Caco-2 (cell line): ENCODE measurements around the gene NLRP6. TPM values are rescaled to one million over a fixed set of nuclear protein-coding genes. Genes with fewer than 3 reads are reported as not detected.
"Not testable (repeated sequence)": the region's sequence is repeated elsewhere in the genome, so short reads cannot be mapped to it uniquely, and the experiment has no call there.

Experiments used
- BruUV-seq: library from RNA; stranded (reverse); fragments of 400-500 nt; replicated peaks from 2 replicates; lab custom pipeline; 2021; lab: Mats Ljungman, UMichigan
- CTCF ChIA-PET: fragments of 300-600 bp; sonication (Branson Sonifier 250); formaldehyde crosslinking; loops from one replicate; lab custom pipeline; 2022; ENCODE audit warnings: antibody characterized with exemption; lab: Charles Lee
- POLR2A ChIA-PET: fragments of 300-600 bp; sonication (Branson Sonifier 250); formaldehyde crosslinking; loops from one replicate; lab custom pipeline; 2022; ENCODE audit warnings: antibody characterized with exemption; lab: Charles Lee
- DNase-seq, 2 experiments: peaks; one replicate each; pipeline versions ENCODE4 v3.0.0 to v3.0.0-alpha.2; 2020 to 2022
- H3K27me3 ChIP-seq: replicated peaks from 2 replicates; pipeline ENCODE4 v1.6.0; 2011; ENCODE audit warnings: low read length; ENCODE audit not compliant: control insufficient read depth, insufficient read depth
- H3K36me3 ChIP-seq: 2 replicates; pipeline ENCODE4 v1.5.1; 2011; ENCODE audit warnings: low read length; ENCODE audit not compliant: control insufficient read depth, insufficient read depth
- H3K4me1 ChIP-seq: fragments of 250-450 bp; sonication (Bioruptor Pico); 2 replicates; pipeline ENCODE4 v1.5.1; 2020; ENCODE audit warnings: mild to moderate bottlenecking
- H3K4me3 ChIP-seq: 2 replicates; pipeline ENCODE4 v1.5.1; 2011; ENCODE audit warnings: low read depth, mild to moderate bottlenecking, control low read depth, low read length
- H3K9me3 ChIP-seq: fragments of 250-450 bp; sonication (Bioruptor Pico); 2 replicates; pipeline ENCODE4 v1.5.1; 2020; ENCODE audit warnings: mild to moderate bottlenecking, moderate library complexity
- H3K27ac Mint-ChIP-seq: one replicate; pipeline ENCODE4 v1.8.0; 2022; ENCODE audit warnings: mixed read lengths; ENCODE audit not compliant: unreplicated experiment
- H3K27me3 Mint-ChIP-seq: one replicate; pipeline ENCODE4 v1.8.0; 2022; ENCODE audit warnings: mixed read lengths; ENCODE audit not compliant: insufficient read depth, unreplicated experiment
- H3K36me3 Mint-ChIP-seq: one replicate; pipeline ENCODE4 v1.8.0; 2022; ENCODE audit warnings: mild to moderate bottlenecking, mixed read lengths; ENCODE audit not compliant: insufficient read depth, unreplicated experiment
- H3K4me1 Mint-ChIP-seq: one replicate; pipeline ENCODE4 v1.8.0; 2022; ENCODE audit warnings: low read depth, mixed read lengths; ENCODE audit not compliant: unreplicated experiment
- H3K4me3 Mint-ChIP-seq: one replicate; pipeline ENCODE4 v1.8.0; 2022; ENCODE audit warnings: mild to moderate bottlenecking, moderate library complexity, mixed read lengths; ENCODE audit not compliant: unreplicated experiment
- H3K9me3 Mint-ChIP-seq: one replicate; pipeline ENCODE4 v1.8.0; 2022; ENCODE audit warnings: mixed read lengths; ENCODE audit not compliant: unreplicated experiment
- CTCF ChIP-seq, 2 experiments: fragments of 200-600 bp in 1 of 2; IDR thresholded peaks; 1 replicate in 1 of 2; 2 replicates in 1 of 2; pipeline versions ENCODE4 v1.5.1 to v1.8.0; 2011 to 2022; ENCODE audit warnings: antibody characterized with exemption in 1 of 2, control low read depth in 1 of 2, inconsistent platforms in 1 of 2, low read depth in 1 of 2, low read length in 1 of 2, mild to moderate bottlenecking in 1 of 2, moderate library complexity in 1 of 2; ENCODE audit not compliant: insufficient read depth in 1 of 2, severe bottlenecking in 1 of 2, unreplicated experiment in 1 of 2
- intact Hi-C: fragments of 100-400 bp; cut with micrococcal nuclease; formaldehyde crosslinking; loops from one replicate; pipeline ENCODE4 v1.10.0; 2022; ENCODE audit not compliant: unreplicated experiment
- total RNA-seq: library from RNA; stranded (reverse); gene quantifications from 2 replicates; pipeline ENCODE4 v1.2.3, GENCODE V29; 2022

NLRP6 gene
- total RNA-seq, 1 experiment from 2014 or later: not detected

- Mint-ChIP-seq H3K27me3 (peaks cover 23% of the 10 kb centered on the region), H3K27ac (no peak overlapping the region)
- BruUV-seq: no TSS peak
These were observed 6.2 kb downstream of the NLRP6 start for GRCh38 chr11:284105-285020.

GRCh38 chr11:285021-285893, 7.0 kb downstream of the NLRP6 start:
- Mint-ChIP-seq H3K27me3 (peaks cover 23% of the 10 kb centered on the region), H3K36me3 (peaks cover 7% of the 10 kb centered on the region), H3K4me3 (no peak overlapping the region), H3K9me3 (no peaks in the 10 kb centered on the region), H3K27ac (no peak overlapping the region), H3K4me1 (peaks cover 7% of the 10 kb centered on the region)
- no peaks in the 10 kb centered on the region for H3K9me3 ChIP-seq
- intact Hi-C loops: no loop called here
- ChIA-PET CTCF (interaction anchor here (0.6 kb wide), 1 partner anchor 126 kb away, joined by 4 read pairs; no protein-coding TSS in a partner anchor), POLR2A (interaction anchor here (0.7 kb wide), 1 partner anchor 35 kb away, joined by 3 read pairs; no protein-coding TSS in a partner anchor)
- no peak for TF ChIP-seq CTCF (IDR thresholded peaks at IDR 0.05; ENCODE audit: insufficient read depth in 1 of 2, low read depth in 1 of 2, low read length in 1 of 2, severe bottlenecking in 1 of 2, unreplicated experiment in 1 of 2)
- H3K4me1 ChIP-seq: peaks cover 18% of the 10 kb centered on the region
- peaks cover 5% of the 10 kb centered on the region for H3K27me3 ChIP-seq
- H3K4me3 ChIP-seq: no peak overlapping the region
- DNase-seq: peak in 1 of 2 experiments; percentile 33
- BruUV-seq: no TSS peak
- H3K36me3 ChIP-seq: no peaks in the 10 kb centered on the region

More at GRCh38 chr11:284105-285020, 6.2 kb downstream of the NLRP6 start:
- peak in 1 of 2 experiments; percentile 38 for DNase-seq
- Mint-ChIP-seq H3K9me3 (no peaks in the 10 kb centered on the region), H3K4me1 (peaks cover 7% of the 10 kb centered on the region), H3K4me3 (no peak overlapping the region), H3K36me3 (peaks cover 7% of the 10 kb centered on the region)
- ChIA-PET CTCF (interaction anchor here (0.6 kb wide), 1 partner anchor 127 kb away, joined by 4 read pairs; no protein-coding TSS in a partner anchor), POLR2A (no interaction called here)
- H3K27me3 ChIP-seq: peaks cover 5% of the 10 kb centered on the region
- H3K4me3 ChIP-seq: no peak overlapping the region
- no peak for TF ChIP-seq CTCF (IDR thresholded peaks at IDR 0.05; ENCODE audit: insufficient read depth in 1 of 2, low read depth in 1 of 2, low read length in 1 of 2, severe bottlenecking in 1 of 2, unreplicated experiment in 1 of 2)
- peaks cover 17% of the 10 kb centered on the region for H3K4me1 ChIP-seq
- intact Hi-C loops: no loop called here
- H3K36me3 ChIP-seq: no peaks in the 10 kb centered on the region
- H3K9me3 ChIP-seq: no peaks in the 10 kb centered on the region

- H3K27ac Mint-ChIP-seq: no peak overlapping the region
- peaks cover 21% of the 10 kb centered on the region for H3K27me3 Mint-ChIP-seq
- Histone ChIP-seq H3K9me3 (no peaks in the 10 kb centered on the region), H3K36me3 (no peaks in the 10 kb centered on the region), H3K4me1 (peaks cover 12% of the 10 kb centered on the region), H3K27me3 (peaks cover 5% of the 10 kb centered on the region), H3K4me3 (no peak overlapping the region)
- intact Hi-C loops: no loop called here
- DNase-seq: no peak
- no peak overlapping the region for H3K4me3 Mint-ChIP-seq
- POLR2A ChIA-PET: no interaction called here
- no peak for TF ChIP-seq CTCF (IDR thresholded peaks at IDR 0.05; ENCODE audit: insufficient read depth in 1 of 2, low read depth in 1 of 2, low read length in 1 of 2, severe bottlenecking in 1 of 2, unreplicated experiment in 1 of 2)
- CTCF ChIA-PET: no interaction called here
- H3K4me1 Mint-ChIP-seq: peaks cover 7% of the 10 kb centered on the region
- H3K9me3 Mint-ChIP-seq: no peaks in the 10 kb centered on the region
- H3K36me3 Mint-ChIP-seq: peaks cover 7% of the 10 kb centered on the region
- TSS peak; percentile 23 for BruUV-seq
These were observed 7.7 kb downstream of the NLRP6 start for GRCh38 chr11:285894-286220.

GRCh38 chr11:286977-287820, 9.0 kb downstream of the NLRP6 start:
- peak; percentile 41 to 79 for DNase-seq
- intact Hi-C loops: not testable (repeated sequence)
- POLR2A ChIA-PET: interaction anchor here (0.8 to 1.3 kb wide), 2 partner anchors 80 to 219 kb away, joined by 3 read pairs; partner anchors contain the start of genes BET1L and RIC8A

More at GRCh38 chr11:286977-287820, 9.0 kb downstream of the NLRP6 start:
- H3K36me3 Mint-ChIP-seq, H3K27me3 Mint-ChIP-seq, BruUV-seq, H3K36me3 ChIP-seq, H3K27me3 ChIP-seq, H3K4me1 ChIP-seq, H3K9me3 ChIP-seq, H3K4me1 Mint-ChIP-seq, H3K9me3 Mint-ChIP-seq: not testable (repeated sequence)
- Mint-ChIP-seq H3K4me3 (peak overlapping the region; percentile 98), H3K27ac (peak overlapping the region; percentile 93)
- peak overlapping the region; percentile 51 for H3K4me3 ChIP-seq
- CTCF ChIA-PET: interaction anchor here (0.6 to 1.1 kb wide), 3 partner anchors 69 to 164 kb away, joined by 3 to 7 read pairs (median 5); no protein-coding TSS in a partner anchor
